ENCODE data around the gene UTP3.
"Not testable (repeated sequence)": the region's sequence is repeated elsewhere in the genome, so short reads cannot be mapped to it uniquely, and the experiment has no call there.

UTP3 gene

DNA sequence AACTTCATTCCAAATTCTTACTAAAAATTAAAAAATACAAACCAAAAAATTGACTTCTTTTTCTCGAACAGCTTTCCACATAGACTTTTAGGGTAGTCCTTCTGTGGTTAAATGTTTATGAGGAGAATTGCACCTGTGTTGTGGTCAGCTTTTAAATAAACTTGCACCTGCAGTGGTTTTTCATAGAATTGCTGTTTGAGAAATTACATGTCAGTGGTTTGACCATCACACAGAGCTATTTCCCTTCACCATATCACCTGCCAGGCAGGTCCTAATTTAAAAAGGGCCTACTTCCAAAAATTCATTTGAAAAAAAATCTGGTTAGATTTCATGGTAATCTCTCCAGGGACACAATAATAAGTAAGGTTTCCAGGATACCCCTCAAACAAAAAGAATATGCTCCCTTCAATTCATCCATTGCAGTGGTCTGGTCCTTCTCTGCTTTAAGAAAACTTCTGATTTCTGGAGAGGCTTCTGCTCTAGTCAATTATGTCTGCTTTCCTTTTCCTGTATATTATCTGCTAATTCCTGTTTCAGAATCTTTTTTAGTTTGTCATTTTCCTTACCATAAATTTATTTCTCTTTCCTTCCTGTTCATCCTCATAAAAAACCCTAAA is 9.8 kb upstream of the UTP3 start:
- peak; percentile 96 for DNase-seq
- Histone ChIP-seq H3K9me3 (replicated peaks; ENCODE audit: insufficient read depth, low read length) (no peaks in the 10 kb centered on the region), H3K27me3 (replicated peaks; ENCODE audit: insufficient read depth, low read length) (no peaks in the 10 kb centered on the region), H3K79me2 (ENCODE audit: low read length) (peaks cover 24% of the 10 kb centered on the region), H4K20me1 (ENCODE audit: insufficient read depth, low read length) (no peaks in the 10 kb centered on the region), H3K4me2 (ENCODE audit: low read depth, low read length) (peak overlapping the region; percentile 63), H2AFZ (ENCODE audit: low read length) (no peak overlapping the region), H3K4me3 (ENCODE audit: low read length) (no peak overlapping the region), H3K9me2 (replicated peaks; ENCODE audit: insufficient read depth, low read length) (no peaks in the 10 kb centered on the region), H3K9ac (ENCODE audit: low read length) (peak overlapping the region; percentile 69; the same call in 1 of the 2 replicates), H3K27ac (ENCODE audit: low read length) (peak overlapping the region; percentile 99), H3K36me3 (replicated peaks; ENCODE audit: insufficient read depth, low read length) (no peaks in the 10 kb centered on the region), H3F3A (ENCODE audit: insufficient read depth, low read length) (peaks cover 53% of the 10 kb centered on the region), H3K4me1 (ENCODE audit: low read length) (peaks cover 60% of the 10 kb centered on the region)
- no peak for TF ChIP-seq EZH2phosphoT487 (IDR thresholded peaks at IDR 0.05; ENCODE audit: low read length)
- TF ChIP-seq, protein P1, sequence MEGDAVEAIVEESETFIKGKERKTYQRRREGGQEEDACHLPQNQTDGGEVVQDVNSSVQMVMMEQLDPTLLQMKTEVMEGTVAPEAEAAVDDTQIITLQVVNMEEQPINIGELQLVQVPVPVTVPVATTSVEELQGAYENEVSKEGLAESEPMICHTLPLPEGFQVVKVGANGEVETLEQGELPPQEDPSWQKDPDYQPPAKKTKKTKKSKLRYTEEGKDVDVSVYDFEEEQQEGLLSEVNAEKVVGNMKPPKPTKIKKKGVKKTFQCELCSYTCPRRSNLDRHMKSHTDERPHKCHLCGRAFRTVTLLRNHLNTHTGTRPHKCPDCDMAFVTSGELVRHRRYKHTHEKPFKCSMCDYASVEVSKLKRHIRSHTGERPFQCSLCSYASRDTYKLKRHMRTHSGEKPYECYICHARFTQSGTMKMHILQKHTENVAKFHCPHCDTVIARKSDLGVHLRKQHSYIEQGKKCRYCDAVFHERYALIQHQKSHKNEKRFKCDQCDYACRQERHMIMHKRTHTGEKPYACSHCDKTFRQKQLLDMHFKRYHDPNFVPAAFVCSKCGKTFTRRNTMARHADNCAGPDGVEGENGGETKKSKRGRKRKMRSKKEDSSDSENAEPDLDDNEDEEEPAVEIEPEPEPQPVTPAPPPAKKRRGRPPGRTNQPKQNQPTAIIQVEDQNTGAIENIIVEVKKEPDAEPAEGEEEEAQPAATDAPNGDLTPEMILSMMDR (IDR thresholded peaks at IDR 0.05; ENCODE audit: low read length): no peak
- no peak for TF ChIP-seq EZH2 (optimal IDR thresholded peaks at IDR 0.05; ENCODE audit: low read depth, low read length)

DNA sequence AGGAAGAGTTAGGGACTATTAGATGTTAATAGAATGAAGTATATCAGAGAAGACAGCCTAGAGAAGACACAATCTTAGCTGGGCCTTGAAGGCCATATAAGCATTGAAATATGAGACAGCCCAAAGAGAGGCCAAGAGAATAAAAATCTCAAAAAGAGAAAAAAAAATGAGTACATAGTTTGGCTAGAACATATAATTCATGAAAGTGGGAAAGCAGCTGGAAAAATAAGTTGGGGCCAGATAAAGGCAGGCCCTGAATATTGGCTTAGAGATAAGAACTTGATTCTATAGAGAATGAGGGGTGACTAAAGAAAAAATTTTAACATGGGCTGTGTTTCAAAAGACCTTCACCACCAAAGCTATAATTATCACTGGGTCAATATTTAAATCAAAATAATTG is 7.4 kb upstream of the UTP3 start:
- Histone ChIP-seq H3F3A (ENCODE audit: insufficient read depth, low read length) (peaks cover 53% of the 10 kb centered on the region), H3K27me3 (replicated peaks; ENCODE audit: insufficient read depth, low read length) (no peaks in the 10 kb centered on the region), H3K9me2 (replicated peaks; ENCODE audit: insufficient read depth, low read length) (no peaks in the 10 kb centered on the region), H3K36me3 (replicated peaks; ENCODE audit: insufficient read depth, low read length) (no peaks in the 10 kb centered on the region), H2AFZ (ENCODE audit: low read length) (no peak overlapping the region), H3K4me3 (ENCODE audit: low read length) (no peak overlapping the region), H3K27ac (ENCODE audit: low read length) (peak overlapping the region; percentile 99), H3K79me2 (ENCODE audit: low read length) (peaks cover 29% of the 10 kb centered on the region), H3K4me1 (ENCODE audit: low read length) (peaks cover 68% of the 10 kb centered on the region), H3K9me3 (replicated peaks; ENCODE audit: insufficient read depth, low read length) (no peaks in the 10 kb centered on the region), H3K9ac (ENCODE audit: low read length) (peak overlapping the region; percentile 48), H4K20me1 (ENCODE audit: insufficient read depth, low read length) (no peaks in the 10 kb centered on the region), H3K4me2 (ENCODE audit: low read depth, low read length) (peak overlapping the region; percentile 50)
- DNase-seq: no peak
- no peak for TF ChIP-seq EZH2 (optimal IDR thresholded peaks at IDR 0.05; ENCODE audit: low read depth, low read length)
- TF ChIP-seq, protein P1 (IDR thresholded peaks at IDR 0.05; ENCODE audit: low read length): no peak
- TF ChIP-seq EZH2phosphoT487 (IDR thresholded peaks at IDR 0.05; ENCODE audit: low read length): no peak

DNA sequence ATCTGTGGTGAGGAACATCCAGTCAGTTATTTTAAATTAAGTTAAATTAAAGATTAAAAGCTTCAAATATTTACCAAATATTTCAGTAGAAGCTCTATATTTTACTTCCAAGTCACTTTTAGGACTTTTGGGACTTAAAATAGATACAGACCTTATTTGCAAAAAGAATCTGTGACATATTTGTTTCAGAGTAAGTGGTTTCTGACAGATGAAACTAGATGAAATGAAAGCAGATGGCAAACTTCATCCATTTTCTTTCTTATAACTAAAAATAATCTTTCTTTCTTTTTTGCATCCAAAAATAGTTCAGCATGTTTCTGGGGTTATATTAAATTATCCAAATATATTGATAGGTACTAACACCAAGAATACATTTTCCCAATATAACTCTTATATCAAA is 6.6 kb upstream of the UTP3 start:
- Histone ChIP-seq H4K20me1 (ENCODE audit: insufficient read depth, low read length) (no peaks in the 10 kb centered on the region), H3K36me3 (replicated peaks; ENCODE audit: insufficient read depth, low read length) (no peaks in the 10 kb centered on the region), H3K9me3 (replicated peaks; ENCODE audit: insufficient read depth, low read length) (no peaks in the 10 kb centered on the region), H3K9ac (ENCODE audit: low read length) (peak overlapping the region; percentile 48; the same call in 1 of the 2 replicates), H3K79me2 (ENCODE audit: low read length) (peaks cover 35% of the 10 kb centered on the region), H3K4me2 (ENCODE audit: low read depth, low read length) (peak overlapping the region; percentile 50), H3K27me3 (replicated peaks; ENCODE audit: insufficient read depth, low read length) (no peaks in the 10 kb centered on the region), H3K4me1 (ENCODE audit: low read length) (peaks cover 64% of the 10 kb centered on the region), H3F3A (ENCODE audit: insufficient read depth, low read length) (peaks cover 53% of the 10 kb centered on the region), H3K27ac (ENCODE audit: low read length) (peak overlapping the region; percentile 99), H3K9me2 (replicated peaks; ENCODE audit: insufficient read depth, low read length) (no peaks in the 10 kb centered on the region), H2AFZ (ENCODE audit: low read length) (no peak overlapping the region), H3K4me3 (ENCODE audit: low read length) (no peak overlapping the region)
- TF ChIP-seq EZH2 (optimal IDR thresholded peaks at IDR 0.05; ENCODE audit: low read depth, low read length) (no peak), EZH2phosphoT487 (IDR thresholded peaks at IDR 0.05; ENCODE audit: low read length) (no peak)
- TF ChIP-seq, protein P1 (IDR thresholded peaks at IDR 0.05; ENCODE audit: low read length): no peak
- DNase-seq: peak; percentile 79

DNA sequence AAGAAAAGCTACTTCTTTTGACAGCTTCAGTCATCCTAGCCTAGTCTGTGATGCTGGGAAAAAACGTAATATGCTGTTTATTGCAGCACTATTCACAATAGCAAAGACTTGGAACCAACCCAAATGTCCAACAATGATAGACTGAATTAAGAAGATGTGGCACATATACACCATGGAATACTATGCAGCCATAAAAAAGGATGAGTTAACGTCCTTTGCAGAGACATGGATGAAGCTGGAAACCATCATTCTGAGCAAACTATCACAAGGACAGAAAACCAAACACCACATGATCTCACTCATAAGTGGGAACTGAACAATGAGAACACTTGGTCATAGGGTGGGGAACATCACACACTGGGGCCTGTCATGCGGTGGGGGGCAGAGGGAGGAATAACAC is 6.2 kb upstream of the UTP3 start:
- peaks cover 50% of the 10 kb centered on the region for H3F3A ChIP-seq (ENCODE audit: insufficient read depth, low read length)

More for the DNA sequence above, 6.2 kb upstream of the UTP3 start:
- not testable (repeated sequence) for H3K27me3 ChIP-seq (replicated peaks; ENCODE audit: insufficient read depth, low read length); H3K36me3 ChIP-seq (replicated peaks; ENCODE audit: insufficient read depth, low read length); H3K9ac ChIP-seq (ENCODE audit: low read length); H3K9me3 ChIP-seq (replicated peaks; ENCODE audit: insufficient read depth, low read length); H4K20me1 ChIP-seq (ENCODE audit: insufficient read depth, low read length); DNase-seq; H3K4me3 ChIP-seq (ENCODE audit: low read length); H2AFZ ChIP-seq (ENCODE audit: low read length); H3K9me2 ChIP-seq (replicated peaks; ENCODE audit: insufficient read depth, low read length)
- peaks cover 59% of the 10 kb centered on the region for H3K4me1 ChIP-seq (ENCODE audit: low read length)
- peak overlapping the region; percentile 50 for H3K4me2 ChIP-seq (ENCODE audit: low read depth, low read length)
- peaks cover 34% of the 10 kb centered on the region for H3K79me2 ChIP-seq (ENCODE audit: low read length)
- H3K27ac ChIP-seq (ENCODE audit: low read length): peak overlapping the region; percentile 99; the same call in 1 of the 2 replicates

Measured in MM.1S (cell line).